ENCODE results near the gene NAV2. TPM values are rescaled to one million over a fixed set of nuclear protein-coding genes. Genes with fewer than 3 reads are reported as not detected.
"Not testable (repeated sequence)": the region's sequence is repeated elsewhere in the genome, so short reads cannot be mapped to it uniquely, and the experiment has no call there.

Gene NAV2
- total RNA-seq, 2 donors from 2014 or later = 21.3 to 45.3 TPM

DNA sequence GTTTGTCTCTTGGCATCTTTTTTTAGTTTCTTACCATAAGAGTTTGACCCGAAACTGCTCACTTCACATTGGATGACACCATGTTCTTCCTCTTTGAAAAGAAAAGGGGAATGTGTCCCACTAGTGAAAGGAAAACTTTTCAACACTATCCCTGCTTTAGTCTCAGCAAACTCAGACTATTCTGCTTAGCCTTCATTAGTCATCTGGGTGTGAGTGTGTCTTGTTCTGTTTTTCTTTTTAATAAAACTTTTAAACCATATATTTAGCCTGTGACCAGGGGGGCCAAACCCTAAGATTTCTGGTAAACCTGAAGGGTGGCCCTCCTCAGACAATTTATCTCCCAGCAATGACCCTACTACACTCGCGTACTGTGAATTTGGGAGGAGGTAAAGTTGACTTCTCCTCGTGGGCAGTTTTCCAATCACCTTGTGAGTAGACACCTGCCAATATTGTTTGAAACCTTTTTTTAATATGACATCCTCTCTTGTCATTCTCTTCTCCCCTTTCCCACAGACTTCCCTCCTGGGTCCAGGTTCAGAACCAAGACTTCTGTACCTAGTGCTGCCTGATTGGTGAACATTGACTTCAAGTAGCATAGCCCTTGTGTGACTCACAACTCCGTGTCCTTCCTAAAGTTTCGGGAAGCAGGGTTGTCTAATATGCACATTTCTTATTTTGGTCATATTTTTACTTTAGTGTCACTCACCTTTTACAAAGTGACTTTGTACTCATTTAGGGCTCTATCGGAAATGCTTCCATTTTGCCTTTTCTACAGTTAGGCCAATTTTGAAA lies 407.7 kb downstream of the NAV2 start:
- no peak overlapping the region for H3K9ac ChIP-seq (ENCODE audit: low read depth in 2 of 2, low read length in 2 of 2)
- TF ChIP-seq, protein P1, sequence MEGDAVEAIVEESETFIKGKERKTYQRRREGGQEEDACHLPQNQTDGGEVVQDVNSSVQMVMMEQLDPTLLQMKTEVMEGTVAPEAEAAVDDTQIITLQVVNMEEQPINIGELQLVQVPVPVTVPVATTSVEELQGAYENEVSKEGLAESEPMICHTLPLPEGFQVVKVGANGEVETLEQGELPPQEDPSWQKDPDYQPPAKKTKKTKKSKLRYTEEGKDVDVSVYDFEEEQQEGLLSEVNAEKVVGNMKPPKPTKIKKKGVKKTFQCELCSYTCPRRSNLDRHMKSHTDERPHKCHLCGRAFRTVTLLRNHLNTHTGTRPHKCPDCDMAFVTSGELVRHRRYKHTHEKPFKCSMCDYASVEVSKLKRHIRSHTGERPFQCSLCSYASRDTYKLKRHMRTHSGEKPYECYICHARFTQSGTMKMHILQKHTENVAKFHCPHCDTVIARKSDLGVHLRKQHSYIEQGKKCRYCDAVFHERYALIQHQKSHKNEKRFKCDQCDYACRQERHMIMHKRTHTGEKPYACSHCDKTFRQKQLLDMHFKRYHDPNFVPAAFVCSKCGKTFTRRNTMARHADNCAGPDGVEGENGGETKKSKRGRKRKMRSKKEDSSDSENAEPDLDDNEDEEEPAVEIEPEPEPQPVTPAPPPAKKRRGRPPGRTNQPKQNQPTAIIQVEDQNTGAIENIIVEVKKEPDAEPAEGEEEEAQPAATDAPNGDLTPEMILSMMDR (IDR thresholded peaks at IDR 0.05) = no peak
- intact Hi-C loops (cut with DNase I) = no loop called here
- H3K9me3 ChIP-seq = no peaks in the 10 kb centered on the region
- H3K27me3 ChIP-seq = no peaks in the 10 kb centered on the region
- no peaks in the 10 kb centered on the region for H3K4me1 ChIP-seq
- no peaks in the 10 kb centered on the region for H3K36me3 ChIP-seq
- H3K4me3 ChIP-seq = no peak overlapping the region
- H3K27ac ChIP-seq = no peak overlapping the region
- DNase-seq = no peak

- no peak overlapping the region for H3K27ac ChIP-seq
- DNase-seq = no peak
- H3K9me3 ChIP-seq = no peaks in the 10 kb centered on the region
- H3K36me3 ChIP-seq = no peaks in the 10 kb centered on the region
- intact Hi-C loops (cut with DNase I) = no loop called here
- no peak overlapping the region for H3K9ac ChIP-seq (ENCODE audit: low read depth in 2 of 2, low read length in 2 of 2)
- no peaks in the 10 kb centered on the region for H3K27me3 ChIP-seq
- H3K4me1 ChIP-seq = no peaks in the 10 kb centered on the region
- TF ChIP-seq, protein P1 (IDR thresholded peaks at IDR 0.05) = no peak
- no peak overlapping the region for H3K4me3 ChIP-seq
These were observed 409.5 kb downstream of the NAV2 start for GRCh38 chr11:20122131-20122530.

GRCh38 chr11:20125927-20126326 lies 413.3 kb downstream of the NAV2 start:
- H3K36me3 ChIP-seq = no peaks in the 10 kb centered on the region
- H3K4me3 ChIP-seq = no peak overlapping the region
- no peak for DNase-seq
- no peaks in the 10 kb centered on the region for H3K27me3 ChIP-seq
- no peak overlapping the region for H3K27ac ChIP-seq
- no peaks in the 10 kb centered on the region for H3K9me3 ChIP-seq
- H3K9ac ChIP-seq (ENCODE audit: low read depth in 2 of 2, low read length in 2 of 2) = no peak overlapping the region
- TF ChIP-seq, protein P1 (IDR thresholded peaks at IDR 0.05) = no peak
- H3K4me1 ChIP-seq = no peaks in the 10 kb centered on the region
- intact Hi-C loops (cut with DNase I) = loop anchor here (5.0 kb wide), 2 partner anchors 226 to 486 kb away; no protein-coding TSS in a partner anchor

DNA sequence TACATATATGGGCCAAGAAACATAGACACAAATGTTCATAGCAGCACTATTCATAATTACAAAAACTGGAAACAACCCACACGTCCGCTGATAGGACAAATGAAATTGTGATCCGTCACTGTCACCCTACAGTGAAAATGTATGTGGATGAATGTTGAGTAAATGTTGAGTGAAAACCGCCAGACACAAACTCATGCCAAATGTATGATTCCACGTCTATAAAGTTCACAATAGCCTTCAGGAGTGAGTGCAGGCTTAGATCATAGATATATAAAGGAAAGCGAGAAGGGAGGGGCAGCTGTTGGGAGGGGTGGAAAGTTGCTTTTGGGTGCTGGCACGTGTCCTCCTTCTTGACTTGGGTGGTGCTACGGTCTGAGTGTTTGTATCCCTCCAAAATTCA lies 414.1 kb downstream of the NAV2 start:
- Histone ChIP-seq H3K27ac (no peak overlapping the region), H3K9me3 (no peaks in the 10 kb centered on the region), H3K36me3 (no peaks in the 10 kb centered on the region), H3K4me3 (no peak overlapping the region), H3K27me3 (no peaks in the 10 kb centered on the region), H3K9ac (ENCODE audit: low read depth in 2 of 2, low read length in 2 of 2) (no peak overlapping the region), H3K4me1 (no peaks in the 10 kb centered on the region)
- TF ChIP-seq, protein P1 (IDR thresholded peaks at IDR 0.05) = no peak
- DNase-seq = no peak
- intact Hi-C loops (cut with DNase I) = loop anchor here (5.0 kb wide), 2 partner anchors 226 to 486 kb away; no protein-coding TSS in a partner anchor

GRCh38 chr11:20127671-20128527 lies 415.3 kb downstream of the NAV2 start:
- intact Hi-C loops (cut with DNase I) = loop anchor here (5.0 kb wide), 2 partner anchors 224 to 484 kb away; no protein-coding TSS in a partner anchor
- Histone ChIP-seq H3K9me3 (no peaks in the 10 kb centered on the region), H3K36me3 (no peaks in the 10 kb centered on the region), H3K27ac (no peak overlapping the region), H3K4me1 (no peaks in the 10 kb centered on the region), H3K27me3 (no peaks in the 10 kb centered on the region), H3K9ac (ENCODE audit: low read depth in 2 of 2, low read length in 2 of 2) (no peak overlapping the region), H3K4me3 (no peak overlapping the region)
- DNase-seq = peak; percentile 77
- TF ChIP-seq, protein P1 (IDR thresholded peaks at IDR 0.05) = peak; percentile 76

DNA sequence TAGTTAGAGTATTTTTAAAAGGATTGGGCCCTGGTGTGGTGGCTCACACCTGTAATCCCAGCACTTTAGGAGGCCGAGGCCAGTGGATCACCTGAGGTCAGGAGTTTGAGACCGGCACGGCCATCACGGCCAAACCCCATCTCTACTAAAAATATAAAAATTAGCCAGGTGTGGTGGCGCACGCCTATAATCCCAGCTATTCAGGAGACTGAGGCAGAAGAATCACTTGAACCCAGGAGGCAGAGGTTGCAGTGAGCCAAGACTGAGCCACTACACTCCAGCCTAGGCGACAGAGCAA lies 415.8 kb downstream of the NAV2 start:
- not testable (repeated sequence) for H3K4me3 ChIP-seq, H3K4me1 ChIP-seq
- intact Hi-C loops (cut with DNase I) = loop anchor here (5.0 kb wide), 2 partner anchors 224 to 484 kb away; no protein-coding TSS in a partner anchor

More for the DNA sequence above, 415.8 kb downstream of the NAV2 start:
- DNase-seq; H3K27me3 ChIP-seq; H3K9ac ChIP-seq (ENCODE audit: low read depth in 2 of 2, low read length in 2 of 2); H3K9me3 ChIP-seq; H3K27ac ChIP-seq; H3K36me3 ChIP-seq: not testable (repeated sequence)

All from colonic mucosa (tissue), 4 donors.